ENCODE measurements around the gene GSC2.

- TF ChIP-seq CTCF (IDR thresholded peaks at IDR 0.05) (no peak), POLR2A (IDR thresholded peaks at IDR 0.05) (no peak)
Observed at GRCh38 chr22:19180740-19181410, 30.8 kb upstream of the GSC2 start.

All from adrenal gland (tissue), 5 donors.